Vagina (tissue), 2 donors: Measurements from ENCODE around the gene KCNQ2. TPM values are rescaled to one million over a fixed set of nuclear protein-coding genes. Genes with fewer than 3 reads are reported as not detected.
"Not testable (repeated sequence)": the region's sequence is repeated elsewhere in the genome, so short reads cannot be mapped to it uniquely, and the experiment has no call there.

ENCODE experiments used
- DNase-seq, 2 donors: peaks; one replicate each; pipeline ENCODE4 v3.0.0-alpha.2; 2017; ENCODE audit errors: extremely low spot score in 2 of 2
- H3K27ac ChIP-seq: fragments of 200-600 bp; sonication (generic); one replicate; pipeline ENCODE4 v1.5.1; 2019
- H3K27me3 ChIP-seq: fragments of 200-600 bp; sonication (generic); one replicate; pipeline ENCODE4 v1.5.1; 2019
- H3K36me3 ChIP-seq, 2 donors: fragments of 200-600 bp; sonication (generic); one replicate each; pipeline ENCODE4 v1.5.1; 2017 to 2019
- H3K4me1 ChIP-seq: fragments of 200-600 bp; sonication (generic); one replicate; pipeline ENCODE4 v1.5.1; 2019
- H3K4me3 ChIP-seq, 2 donors: fragments of 200-600 bp; sonication (generic); 1 replicate in 1 of 2; 2 replicates in 1 of 2; pipeline ENCODE4 v1.5.1; 2016 to 2019
- H3K9me3 ChIP-seq: fragments of 200-600 bp; sonication (generic); one replicate; pipeline ENCODE4 v1.5.1; 2019
- CTCF ChIP-seq, 3 experiments: fragments of 450-650 bp in 2 of 3; fragments of 200-600 bp in 1 of 3; sonication (generic) in 1 of 3; IDR thresholded peaks; one replicate each; pipeline ENCODE4 v1.5.1; 2017 to 2019; ENCODE audit warnings: antibody characterized with exemption in 3 of 3, mild to moderate bottlenecking in 2 of 3, moderate library complexity in 2 of 3
- POLR2A ChIP-seq, 2 donors: fragments of 450-650 bp; IDR thresholded peaks; one replicate each; pipeline ENCODE4 v1.6.1; 2017; ENCODE audit warnings: antibody characterized with exemption in 2 of 2, mild to moderate bottlenecking in 2 of 2, moderate library complexity in 2 of 2
- POLR2AphosphoS5 ChIP-seq, 2 donors: sonication (generic); formaldehyde crosslinking; IDR thresholded peaks; one replicate each; pipeline ENCODE4 v1.9.0; 2017; ENCODE audit warnings: antibody characterized with exemption in 2 of 2, mild to moderate bottlenecking in 2 of 2, low read depth in 1 of 2; ENCODE audit not compliant: insufficient read depth in 1 of 2
- intact Hi-C: fragments of 100-400 bp; cut with DNase I; formaldehyde crosslinking; loops from one replicate; pipeline ENCODE4 v1.15.1; 2023
- total RNA-seq: library from RNA; depleted of rRNA; stranded (reverse); fragments of >200 nt; gene quantifications from one replicate; pipeline ENCODE4 v1.2.3, GENCODE V29; 2016

Gene KCNQ2
- total RNA-seq, 1 donor from 2014 or later, result 1.2 TPM

- no peak overlapping the region for H3K4me3 ChIP-seq
- H3K27me3 ChIP-seq, result peaks cover 6% of the 10 kb centered on the region
- intact Hi-C loops, result no loop called here
- no peak for TF ChIP-seq CTCF (IDR thresholded peaks at IDR 0.05)
- no peak for TF ChIP-seq POLR2A (IDR thresholded peaks at IDR 0.05)
- no peak for TF ChIP-seq POLR2AphosphoS5 (IDR thresholded peaks at IDR 0.05; ENCODE audit: insufficient read depth in 1 of 2, low read depth in 1 of 2)
- H3K9me3 ChIP-seq, result no peaks in the 10 kb centered on the region
- DNase-seq, result no peak
- no peaks in the 10 kb centered on the region for H3K36me3 ChIP-seq
- no peaks in the 10 kb centered on the region for H3K4me1 ChIP-seq
- no peak overlapping the region for H3K27ac ChIP-seq
Observed at GRCh38 chr20:63483834-63484233, 11.4 kb upstream of the KCNQ2 start.

GRCh38 chr20:63482021-63482587, 9.6 kb upstream of the KCNQ2 start:
- no peak overlapping the region for H3K4me3 ChIP-seq
- no peaks in the 10 kb centered on the region for H3K36me3 ChIP-seq
- no peak overlapping the region for H3K27ac ChIP-seq
- H3K27me3 ChIP-seq, result no peaks in the 10 kb centered on the region
- H3K4me1 ChIP-seq, result no peaks in the 10 kb centered on the region
- no peak for DNase-seq
- no peaks in the 10 kb centered on the region for H3K9me3 ChIP-seq
- TF ChIP-seq POLR2A (IDR thresholded peaks at IDR 0.05) (no peak), POLR2AphosphoS5 (IDR thresholded peaks at IDR 0.05; ENCODE audit: insufficient read depth in 1 of 2, low read depth in 1 of 2) (no peak), CTCF (IDR thresholded peaks at IDR 0.05) (no peak)
- intact Hi-C loops, result no loop called here

GRCh38 chr20:63481503-63481902, 9.0 kb upstream of the KCNQ2 start:
- no peak for DNase-seq
- H3K27me3 ChIP-seq, result no peaks in the 10 kb centered on the region
- no peak for TF ChIP-seq POLR2AphosphoS5 (IDR thresholded peaks at IDR 0.05; ENCODE audit: insufficient read depth in 1 of 2, low read depth in 1 of 2)
- H3K4me1 ChIP-seq, result no peaks in the 10 kb centered on the region
- intact Hi-C loops, result no loop called here
- no peak overlapping the region for H3K27ac ChIP-seq
- no peaks in the 10 kb centered on the region for H3K9me3 ChIP-seq
- no peaks in the 10 kb centered on the region for H3K36me3 ChIP-seq
- no peak overlapping the region for H3K4me3 ChIP-seq

GRCh38 chr20:63479695-63480419, 7.4 kb upstream of the KCNQ2 start:
- intact Hi-C loops, result loop anchor here (10.0 kb wide), 1 partner anchor 305 kb away; no protein-coding TSS in a partner anchor
- not testable (repeated sequence) for DNase-seq, H3K4me1 ChIP-seq

GRCh38 chr20:63478346-63479302, 6.2 kb upstream of the KCNQ2 start:
- TF ChIP-seq POLR2AphosphoS5 (IDR thresholded peaks at IDR 0.05; ENCODE audit: insufficient read depth in 1 of 2, low read depth in 1 of 2) (no peak), CTCF (IDR thresholded peaks at IDR 0.05) (no peak), POLR2A (IDR thresholded peaks at IDR 0.05) (no peak)
- Histone ChIP-seq H3K9me3 (no peaks in the 10 kb centered on the region), H3K27ac (no peak overlapping the region), H3K4me1 (no peaks in the 10 kb centered on the region), H3K4me3 (no peak overlapping the region), H3K27me3 (no peaks in the 10 kb centered on the region), H3K36me3 (no peaks in the 10 kb centered on the region)
- no peak for DNase-seq
- intact Hi-C loops, result loop anchor here (10.0 kb wide), 1 partner anchor 304 kb away; no protein-coding TSS in a partner anchor

More at GRCh38 chr20:63479695-63480419, 7.4 kb upstream of the KCNQ2 start:
- H3K9me3 ChIP-seq, H3K4me3 ChIP-seq, H3K27me3 ChIP-seq, H3K36me3 ChIP-seq, H3K27ac ChIP-seq: not testable (repeated sequence)
